Tibial artery (tissue), 4 donors: ENCODE measurements around the gene RAB3GAP2.

Source experiments
- DNase-seq, 2 donors: peaks; one replicate each; pipeline ENCODE4 v3.0.0-alpha.2; 2019
- H3K27ac ChIP-seq, 2 donors: fragments of 200-600 bp; sonication (generic) in 1 of 2; 1 replicate in 1 of 2; 2 replicates in 1 of 2; pipeline ENCODE4 v1.5.1; 2018 to 2019; ENCODE audit warnings: mild to moderate bottlenecking in 1 of 2
- H3K27me3 ChIP-seq, 2 donors: fragments of 200-600 bp; sonication (generic) in 1 of 2; one replicate each; pipeline versions ENCODE4 v1.5.1 to v1.6.0; 2016 to 2019
- H3K36me3 ChIP-seq, 3 donors: fragments of 200-600 bp; sonication (generic) in 2 of 3; one replicate each; pipeline ENCODE4 v1.5.1; 2016 to 2019; ENCODE audit warnings: mild to moderate bottlenecking in 2 of 3
- H3K4me1 ChIP-seq, 4 donors: fragments of 200-600 bp; sonication (generic) in 2 of 4; 1 replicate in 3 of 4; 2 replicates in 1 of 4; pipeline ENCODE4 v1.5.1; 2016 to 2019
- H3K4me3 ChIP-seq, 2 donors: fragments of 200-600 bp; sonication (generic) in 1 of 2; 1 replicate in 1 of 2; 2 replicates in 1 of 2; pipeline ENCODE4 v1.5.1; 2018 to 2019; ENCODE audit warnings: mild to moderate bottlenecking in 2 of 2
- H3K9me3 ChIP-seq, 3 donors: fragments of 200-600 bp; sonication (generic) in 1 of 3; one replicate each; pipeline ENCODE4 v1.5.1; 2016 to 2019
- intact Hi-C: fragments of 100-400 bp; cut with DNase I; formaldehyde crosslinking; loops from one replicate; pipeline ENCODE4 v1.15.0; 2023; ENCODE audit warnings: low total_unique reads
- TF ChIP-seq, protein P1 (sequence below), 2 experiments: fragments of 200-600 bp in 1 of 2; fragments of 450-650 bp in 1 of 2; IDR thresholded peaks; one replicate each; pipeline ENCODE4 v1.5.1; 2017 to 2019; ENCODE audit warnings: antibody characterized with exemption in 2 of 2, mild to moderate bottlenecking in 1 of 2, moderate library complexity in 1 of 2

RAB3GAP2 gene

GRCh38 chr1:220233927-220234326 is 38.3 kb downstream of the RAB3GAP2 start:
- H3K9me3 ChIP-seq = no peaks in the 10 kb centered on the region
- intact Hi-C loops = no loop called here
- peaks cover 5 to 25% (median 8%) of the 10 kb centered on the region in 3 donors for H3K36me3 ChIP-seq

GRCh38 chr1:220229771-220230170 is 42.5 kb downstream of the RAB3GAP2 start:
- Histone ChIP-seq H3K4me3 (no peak overlapping the region), H3K4me1 (peaks cover 0 to 19% (median 0%) of the 10 kb centered on the region in 4 donors), H3K36me3 (peaks cover 5 to 25% (median 8%) of the 10 kb centered on the region in 3 donors), H3K27ac (no peak overlapping the region), H3K27me3 (no peaks in the 10 kb centered on the region), H3K9me3 (no peaks in the 10 kb centered on the region)
- TF ChIP-seq, protein P1, sequence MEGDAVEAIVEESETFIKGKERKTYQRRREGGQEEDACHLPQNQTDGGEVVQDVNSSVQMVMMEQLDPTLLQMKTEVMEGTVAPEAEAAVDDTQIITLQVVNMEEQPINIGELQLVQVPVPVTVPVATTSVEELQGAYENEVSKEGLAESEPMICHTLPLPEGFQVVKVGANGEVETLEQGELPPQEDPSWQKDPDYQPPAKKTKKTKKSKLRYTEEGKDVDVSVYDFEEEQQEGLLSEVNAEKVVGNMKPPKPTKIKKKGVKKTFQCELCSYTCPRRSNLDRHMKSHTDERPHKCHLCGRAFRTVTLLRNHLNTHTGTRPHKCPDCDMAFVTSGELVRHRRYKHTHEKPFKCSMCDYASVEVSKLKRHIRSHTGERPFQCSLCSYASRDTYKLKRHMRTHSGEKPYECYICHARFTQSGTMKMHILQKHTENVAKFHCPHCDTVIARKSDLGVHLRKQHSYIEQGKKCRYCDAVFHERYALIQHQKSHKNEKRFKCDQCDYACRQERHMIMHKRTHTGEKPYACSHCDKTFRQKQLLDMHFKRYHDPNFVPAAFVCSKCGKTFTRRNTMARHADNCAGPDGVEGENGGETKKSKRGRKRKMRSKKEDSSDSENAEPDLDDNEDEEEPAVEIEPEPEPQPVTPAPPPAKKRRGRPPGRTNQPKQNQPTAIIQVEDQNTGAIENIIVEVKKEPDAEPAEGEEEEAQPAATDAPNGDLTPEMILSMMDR (IDR thresholded peaks at IDR 0.05) = no peak
- intact Hi-C loops = no loop called here
- no peak for DNase-seq

More at GRCh38 chr1:220233927-220234326, 38.3 kb downstream of the RAB3GAP2 start:
- no peak overlapping the region for H3K27ac ChIP-seq
- no peak for DNase-seq
- H3K4me3 ChIP-seq = no peak overlapping the region
- TF ChIP-seq, protein P1 (IDR thresholded peaks at IDR 0.05) = no peak
- H3K4me1 ChIP-seq = peaks cover 0 to 6% (median 0%) of the 10 kb centered on the region in 4 donors
- H3K27me3 ChIP-seq = no peaks in the 10 kb centered on the region

GRCh38 chr1:220227393-220227792 is 44.9 kb downstream of the RAB3GAP2 start:
- intact Hi-C loops = no loop called here

DNA sequence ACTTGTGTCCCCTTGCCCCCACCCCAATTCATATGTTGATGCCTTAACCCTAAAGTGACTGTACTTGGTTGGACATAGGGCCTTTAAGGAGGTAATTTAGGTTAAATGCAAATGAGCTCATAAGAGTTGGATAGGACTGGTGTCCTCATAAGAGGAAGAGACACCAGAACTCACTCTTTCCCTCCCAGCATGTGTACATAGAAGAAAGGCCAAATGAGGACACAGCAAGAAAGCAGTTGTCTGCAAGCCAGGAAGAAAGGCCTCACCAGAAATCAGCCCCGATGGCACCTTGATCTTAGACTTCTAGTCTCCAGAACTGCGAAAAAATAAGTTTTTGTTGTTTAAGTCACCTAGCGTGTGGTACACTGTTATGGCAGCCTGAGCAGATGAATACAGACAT is 45.5 kb downstream of the RAB3GAP2 start:
- Histone ChIP-seq H3K9me3 (no peaks in the 10 kb centered on the region), H3K36me3 (peaks cover 3 to 15% (median 8%) of the 10 kb centered on the region in 3 donors), H3K27me3 (no peaks in the 10 kb centered on the region), H3K27ac (no peak overlapping the region), H3K4me1 (peaks cover 0 to 22% (median 0%) of the 10 kb centered on the region in 4 donors), H3K4me3 (no peak overlapping the region)
- DNase-seq = no peak
- intact Hi-C loops = no loop called here
- TF ChIP-seq, protein P1 (IDR thresholded peaks at IDR 0.05) = no peak

More at GRCh38 chr1:220227393-220227792, 44.9 kb downstream of the RAB3GAP2 start:
- H3K9me3 ChIP-seq = no peaks in the 10 kb centered on the region
- H3K27me3 ChIP-seq = no peaks in the 10 kb centered on the region
- no peak overlapping the region for H3K4me3 ChIP-seq
- H3K27ac ChIP-seq = no peak overlapping the region
- H3K4me1 ChIP-seq = peaks cover 0 to 22% (median 0%) of the 10 kb centered on the region in 4 donors
- H3K36me3 ChIP-seq = peaks cover 5 to 21% (median 8%) of the 10 kb centered on the region in 3 donors
- DNase-seq = no peak
- TF ChIP-seq, protein P1 (IDR thresholded peaks at IDR 0.05) = no peak

DNA sequence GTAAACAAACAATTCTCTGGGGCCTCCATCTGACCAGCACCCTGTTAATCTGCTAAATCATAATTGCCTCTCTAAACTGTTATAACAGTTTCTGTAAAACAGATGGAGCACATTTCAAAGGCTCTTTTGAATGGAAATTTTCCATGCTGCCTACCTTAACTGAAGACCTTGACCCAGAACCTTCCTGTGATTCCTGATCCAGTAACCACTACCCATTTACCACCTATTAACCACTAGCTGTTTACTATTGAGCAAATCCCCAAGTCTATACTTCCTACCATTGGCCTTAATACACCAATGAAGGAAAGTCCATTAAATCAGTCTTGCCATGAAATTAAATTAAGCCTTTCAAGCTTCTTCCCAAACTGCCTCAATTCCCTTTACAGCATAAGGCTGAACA is 46.3 kb downstream of the RAB3GAP2 start:
- TF ChIP-seq, protein P1 (IDR thresholded peaks at IDR 0.05) = no peak
- peaks cover 0 to 8% (median 8%) of the 10 kb centered on the region in 3 donors for H3K36me3 ChIP-seq
- peaks cover 0 to 22% (median 0%) of the 10 kb centered on the region in 4 donors for H3K4me1 ChIP-seq
- H3K27me3 ChIP-seq = no peaks in the 10 kb centered on the region
- intact Hi-C loops = no loop called here
- H3K9me3 ChIP-seq = no peaks in the 10 kb centered on the region
- no peak overlapping the region for H3K27ac ChIP-seq
- no peak overlapping the region for H3K4me3 ChIP-seq
- no peak for DNase-seq
